ENCODE results near the gene LDLRAD3.
"Not testable (repeated sequence)": the region's sequence is repeated elsewhere in the genome, so short reads cannot be mapped to it uniquely, and the experiment has no call there.

Gene LDLRAD3

DNA sequence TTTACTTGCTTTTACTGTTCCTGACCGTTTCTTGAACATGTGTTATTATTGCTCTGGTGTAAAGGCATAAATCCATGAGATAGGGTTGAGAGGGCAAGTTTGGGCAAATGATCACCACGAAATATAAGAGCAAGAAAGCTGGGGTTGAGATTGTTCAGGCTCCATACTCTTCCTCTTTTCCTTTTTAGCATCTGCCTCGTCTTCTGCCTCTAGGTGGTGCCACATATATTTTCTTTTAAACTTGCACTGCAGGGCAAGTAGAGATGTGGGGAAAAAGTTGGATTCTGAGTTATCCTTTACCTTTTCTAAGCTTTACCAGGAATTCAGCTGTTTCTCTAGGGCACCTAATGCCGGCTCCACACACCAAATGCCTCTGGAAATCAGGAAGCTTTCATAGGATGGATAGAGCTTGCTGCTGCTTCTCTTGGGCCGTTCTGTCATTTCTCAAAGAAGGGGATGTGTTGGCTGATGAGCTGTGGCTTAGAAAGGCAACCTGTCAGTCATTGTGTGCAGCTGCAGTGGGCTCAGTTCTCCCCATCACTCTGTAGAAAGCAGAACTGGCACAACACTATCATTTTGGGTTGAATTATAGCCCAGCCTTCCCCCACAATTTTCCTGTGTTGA lies 98.2 kb downstream of the LDLRAD3 start:
- H3K4me1 Mint-ChIP-seq (ENCODE audit: low read depth): no peaks in the 10 kb centered on the region
- no peak overlapping the region for H3K27ac Mint-ChIP-seq
- H3K4me3 Mint-ChIP-seq: no peak overlapping the region
- peaks cover 6% of the 10 kb centered on the region for H3K27me3 Mint-ChIP-seq
- H3K36me3 Mint-ChIP-seq (ENCODE audit: low read depth): no peaks in the 10 kb centered on the region
- peaks cover 6% of the 10 kb centered on the region for H3K9me3 Mint-ChIP-seq

DNA sequence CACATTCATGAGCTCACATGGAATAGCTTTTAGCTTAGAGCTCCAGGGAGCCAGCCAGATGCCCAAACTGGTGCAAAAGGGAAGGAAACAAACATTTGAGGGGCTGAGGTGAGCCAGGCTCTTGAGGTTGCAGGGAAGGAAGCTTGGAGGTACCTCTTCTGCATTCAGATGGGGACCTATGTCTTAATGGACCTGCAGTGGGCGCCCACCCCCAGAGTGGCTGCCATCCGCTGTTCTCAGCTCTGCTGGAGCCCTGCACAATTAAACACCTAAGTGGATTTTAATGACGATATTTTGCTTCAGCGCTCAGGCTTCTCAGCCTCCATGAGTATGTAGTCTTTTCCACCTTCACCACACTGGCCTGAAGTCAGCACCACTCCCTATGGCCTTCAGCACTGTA lies 100.8 kb downstream of the LDLRAD3 start:
- Mint-ChIP-seq H3K9me3 (peaks cover 6% of the 10 kb centered on the region), H3K4me3 (no peak overlapping the region), H3K27me3 (peaks cover 9% of the 10 kb centered on the region), H3K36me3 (ENCODE audit: low read depth) (no peaks in the 10 kb centered on the region), H3K4me1 (ENCODE audit: low read depth) (no peaks in the 10 kb centered on the region), H3K27ac (no peak overlapping the region)

DNA sequence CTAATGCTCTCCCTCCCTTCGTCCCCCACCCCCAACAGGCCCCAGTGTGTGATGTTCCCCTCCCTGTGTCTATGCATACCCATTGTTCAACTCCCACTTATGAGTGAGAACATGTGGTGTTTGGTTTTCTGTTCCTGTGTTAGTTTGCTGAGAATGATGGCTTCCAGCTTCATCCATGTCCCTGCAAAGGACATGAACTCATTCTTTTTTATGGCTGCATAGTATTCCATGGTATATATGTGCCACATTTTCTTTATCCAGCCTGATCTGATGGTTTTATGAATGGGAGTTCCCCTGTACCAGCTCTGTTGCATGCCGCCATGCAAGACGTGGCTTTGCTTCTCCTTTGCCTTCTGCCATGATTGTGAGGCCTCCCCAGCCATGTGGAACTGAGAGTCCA lies 102.1 kb downstream of the LDLRAD3 start:
- not testable (repeated sequence) for H3K9me3 Mint-ChIP-seq; H3K27ac Mint-ChIP-seq; H3K27me3 Mint-ChIP-seq; H3K4me3 Mint-ChIP-seq; H3K36me3 Mint-ChIP-seq (ENCODE audit: low read depth); H3K4me1 Mint-ChIP-seq (ENCODE audit: low read depth)

DNA sequence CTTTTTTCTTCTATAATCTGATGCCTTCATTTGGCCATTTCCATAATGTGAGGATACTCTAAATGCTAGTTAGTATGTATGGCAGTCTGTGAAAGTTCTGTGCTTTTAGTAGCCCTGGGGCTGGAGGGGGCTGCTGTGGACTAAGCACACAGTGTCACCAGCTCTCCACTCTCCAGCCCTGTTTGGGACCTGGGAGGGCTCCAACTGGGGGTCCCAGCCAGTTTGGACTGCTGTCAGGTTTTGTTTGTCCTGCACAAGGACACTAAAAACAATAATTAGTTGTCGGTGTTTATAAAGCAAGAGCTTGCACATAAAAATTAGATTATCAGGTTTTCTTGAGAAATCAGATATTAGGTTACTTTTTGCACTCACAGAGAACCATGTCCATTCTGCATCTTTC lies 103.1 kb downstream of the LDLRAD3 start:
- H3K9me3 Mint-ChIP-seq: peaks cover 6% of the 10 kb centered on the region
- H3K4me3 Mint-ChIP-seq: no peak overlapping the region
- no peaks in the 10 kb centered on the region for H3K4me1 Mint-ChIP-seq (ENCODE audit: low read depth)
- peaks cover 8% of the 10 kb centered on the region for H3K27me3 Mint-ChIP-seq
- no peaks in the 10 kb centered on the region for H3K36me3 Mint-ChIP-seq (ENCODE audit: low read depth)
- no peak overlapping the region for H3K27ac Mint-ChIP-seq

GRCh38 chr11:36047344-36047743 lies 103.5 kb downstream of the LDLRAD3 start:
- H3K27me3 Mint-ChIP-seq: peaks cover 8% of the 10 kb centered on the region

DNA sequence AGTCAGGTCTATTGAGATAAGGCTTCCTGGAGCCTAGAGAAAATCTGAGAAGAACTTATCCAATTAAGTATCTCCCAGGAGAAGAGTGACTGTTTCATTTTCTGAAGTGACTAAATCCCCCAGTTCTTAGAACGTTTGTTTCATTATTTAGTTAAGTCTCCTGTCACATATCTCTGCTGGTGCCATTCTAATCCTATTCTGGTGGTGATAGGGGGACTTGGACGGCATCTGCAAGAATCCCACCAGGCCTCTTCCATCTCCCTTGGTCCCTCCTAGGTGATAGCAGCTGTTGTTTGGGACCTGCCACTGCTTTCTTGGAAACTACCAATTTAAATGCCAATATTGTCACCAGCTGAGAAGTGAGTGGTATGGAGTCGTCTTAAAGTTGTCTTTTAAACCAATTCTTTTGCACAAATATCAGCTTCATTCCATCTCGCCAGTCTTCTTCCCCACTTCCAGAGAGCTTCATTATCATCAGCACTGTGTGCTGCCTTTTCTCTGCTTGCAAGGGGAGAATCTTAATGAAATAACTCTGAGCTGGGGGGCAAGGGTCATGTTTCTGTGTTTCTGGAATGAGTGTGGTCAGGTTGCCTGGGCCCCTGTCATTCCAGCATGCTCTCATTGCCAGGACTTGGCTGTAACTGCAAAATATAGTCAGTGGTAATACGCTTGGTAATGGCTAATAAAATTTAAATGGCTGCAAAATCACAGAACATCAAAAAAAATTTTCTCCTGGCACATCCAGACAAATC lies 104.8 kb downstream of the LDLRAD3 start:
- H3K4me3 Mint-ChIP-seq: no peak overlapping the region
- peaks cover 12% of the 10 kb centered on the region for H3K27me3 Mint-ChIP-seq
- no peaks in the 10 kb centered on the region for H3K4me1 Mint-ChIP-seq (ENCODE audit: low read depth)
- no peaks in the 10 kb centered on the region for H3K36me3 Mint-ChIP-seq (ENCODE audit: low read depth)
- no peak overlapping the region for H3K27ac Mint-ChIP-seq
- H3K9me3 Mint-ChIP-seq: peaks cover 6% of the 10 kb centered on the region

More at GRCh38 chr11:36047344-36047743, 103.5 kb downstream of the LDLRAD3 start:
- no peak overlapping the region for H3K27ac Mint-ChIP-seq
- H3K4me3 Mint-ChIP-seq: no peak overlapping the region
- H3K9me3 Mint-ChIP-seq: peaks cover 6% of the 10 kb centered on the region
- no peaks in the 10 kb centered on the region for H3K36me3 Mint-ChIP-seq (ENCODE audit: low read depth)
- H3K4me1 Mint-ChIP-seq (ENCODE audit: low read depth): no peaks in the 10 kb centered on the region

DNA sequence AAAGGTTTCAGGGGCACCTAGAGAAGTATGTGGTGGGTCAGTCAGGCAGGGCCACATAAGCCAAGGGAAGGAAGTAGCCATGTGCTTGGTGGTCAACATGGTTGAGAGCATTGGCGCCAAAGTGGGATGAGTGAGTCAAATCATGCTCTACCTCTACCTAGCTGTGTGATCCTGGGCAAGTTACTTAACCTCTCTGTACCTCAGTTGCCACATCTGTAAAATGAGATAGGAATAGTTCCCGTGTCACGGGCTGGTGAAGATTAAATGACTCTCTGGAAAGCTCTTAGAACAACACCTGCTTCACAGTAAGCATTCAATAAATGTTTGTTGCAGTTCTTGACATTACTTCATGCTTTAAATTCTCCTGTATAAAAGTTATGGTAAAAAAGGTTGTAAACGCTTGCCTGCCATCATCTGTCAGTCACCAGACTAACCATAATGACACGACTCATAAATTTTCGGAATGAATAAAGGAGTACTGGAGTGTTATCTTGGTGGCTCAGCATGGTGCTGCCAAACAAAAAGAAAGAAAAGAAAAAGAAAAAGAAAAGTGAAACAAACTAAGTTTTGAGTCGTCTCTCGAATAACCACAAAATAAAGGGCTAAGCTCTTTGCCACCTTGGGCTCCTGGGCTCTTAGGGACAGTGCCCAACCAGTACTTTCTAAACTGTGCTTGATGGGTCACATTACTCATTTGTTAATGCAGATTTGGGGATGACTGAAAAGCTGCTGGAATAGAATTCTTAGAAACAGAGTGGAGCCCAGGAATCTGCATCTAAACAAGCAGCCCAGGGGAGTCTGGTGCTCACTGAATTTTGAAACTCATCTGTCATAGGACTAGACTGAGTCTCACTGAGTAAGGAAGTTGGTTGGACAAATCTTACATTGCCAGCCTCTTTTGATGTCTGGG lies 107.6 kb downstream of the LDLRAD3 start:
- no peaks in the 10 kb centered on the region for H3K4me1 Mint-ChIP-seq (ENCODE audit: low read depth)
- no peak overlapping the region for H3K27ac Mint-ChIP-seq
- no peak overlapping the region for H3K4me3 Mint-ChIP-seq
- H3K36me3 Mint-ChIP-seq (ENCODE audit: low read depth): no peaks in the 10 kb centered on the region
- H3K9me3 Mint-ChIP-seq: peaks cover 7% of the 10 kb centered on the region
- peaks cover 12% of the 10 kb centered on the region for H3K27me3 Mint-ChIP-seq

- peaks cover 6% of the 10 kb centered on the region for H3K9me3 Mint-ChIP-seq
- H3K36me3 Mint-ChIP-seq (ENCODE audit: low read depth): no peaks in the 10 kb centered on the region
- H3K27ac Mint-ChIP-seq: no peak overlapping the region
- peaks cover 15% of the 10 kb centered on the region for H3K27me3 Mint-ChIP-seq
- H3K4me1 Mint-ChIP-seq (ENCODE audit: low read depth): no peaks in the 10 kb centered on the region
- H3K4me3 Mint-ChIP-seq: no peak overlapping the region
These were observed 109.4 kb downstream of the LDLRAD3 start for GRCh38 chr11:36053281-36053680.

DNA sequence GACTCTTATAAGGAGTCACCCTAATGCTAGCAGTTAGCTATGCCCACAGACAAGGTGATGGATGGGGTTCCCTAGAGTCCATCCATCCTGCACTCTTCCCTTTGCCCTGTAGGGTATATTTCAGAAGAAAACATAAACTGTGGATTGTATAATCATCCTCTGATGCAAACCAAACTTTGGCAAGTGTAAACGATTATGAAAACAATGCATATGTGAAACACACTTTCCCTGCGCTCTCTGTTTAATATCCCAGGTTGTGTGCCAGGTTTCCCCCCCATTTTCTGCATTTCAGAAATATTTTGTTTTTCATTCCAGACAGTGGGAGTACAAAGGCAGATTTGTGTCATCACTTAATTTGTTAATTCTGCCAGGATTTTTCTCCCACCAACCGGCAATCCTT lies 110.0 kb downstream of the LDLRAD3 start:
- Mint-ChIP-seq H3K27me3 (peaks cover 15% of the 10 kb centered on the region), H3K9me3 (peaks cover 6% of the 10 kb centered on the region), H3K4me1 (ENCODE audit: low read depth) (no peaks in the 10 kb centered on the region), H3K4me3 (no peak overlapping the region), H3K36me3 (ENCODE audit: low read depth) (no peaks in the 10 kb centered on the region), H3K27ac (no peak overlapping the region)

- Mint-ChIP-seq H3K9me3 (peaks cover 8% of the 10 kb centered on the region), H3K4me1 (ENCODE audit: low read depth) (no peaks in the 10 kb centered on the region), H3K36me3 (ENCODE audit: low read depth) (no peaks in the 10 kb centered on the region), H3K4me3 (no peak overlapping the region), H3K27me3 (peaks cover 16% of the 10 kb centered on the region), H3K27ac (no peak overlapping the region)
These were observed 110.8 kb downstream of the LDLRAD3 start for GRCh38 chr11:36054628-36055027.

DNA sequence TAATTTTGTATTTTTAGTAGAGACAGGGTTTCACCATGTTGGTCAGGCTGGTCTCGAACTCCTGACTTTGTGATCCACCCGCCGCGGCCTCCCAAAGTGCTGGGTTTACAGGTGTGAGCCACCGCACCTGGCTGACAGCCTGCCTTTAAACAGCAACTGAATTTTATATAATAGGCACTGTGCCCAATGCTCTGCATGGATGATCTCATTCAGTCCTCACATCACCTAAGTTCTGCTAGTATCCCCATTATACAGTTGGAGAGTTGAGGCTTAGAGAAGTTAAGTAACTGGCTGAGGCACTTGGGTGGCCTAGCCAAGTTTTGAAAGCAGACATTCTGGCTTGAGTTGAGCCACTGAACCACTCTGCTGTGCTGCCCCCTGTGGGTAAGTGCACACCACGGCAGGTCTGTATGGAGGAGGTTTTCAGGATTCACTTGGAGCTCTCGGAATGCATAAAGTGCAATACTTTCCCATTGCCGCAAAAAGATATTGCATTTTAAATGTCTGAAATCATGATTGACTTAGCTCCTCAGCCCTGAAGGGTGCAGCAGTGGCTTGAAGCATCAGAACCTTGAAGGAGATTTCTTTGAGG lies 112.4 kb downstream of the LDLRAD3 start:
- Mint-ChIP-seq H3K9me3 (peaks cover 10% of the 10 kb centered on the region), H3K4me1 (ENCODE audit: low read depth) (no peaks in the 10 kb centered on the region), H3K27ac (no peak overlapping the region)

DNA sequence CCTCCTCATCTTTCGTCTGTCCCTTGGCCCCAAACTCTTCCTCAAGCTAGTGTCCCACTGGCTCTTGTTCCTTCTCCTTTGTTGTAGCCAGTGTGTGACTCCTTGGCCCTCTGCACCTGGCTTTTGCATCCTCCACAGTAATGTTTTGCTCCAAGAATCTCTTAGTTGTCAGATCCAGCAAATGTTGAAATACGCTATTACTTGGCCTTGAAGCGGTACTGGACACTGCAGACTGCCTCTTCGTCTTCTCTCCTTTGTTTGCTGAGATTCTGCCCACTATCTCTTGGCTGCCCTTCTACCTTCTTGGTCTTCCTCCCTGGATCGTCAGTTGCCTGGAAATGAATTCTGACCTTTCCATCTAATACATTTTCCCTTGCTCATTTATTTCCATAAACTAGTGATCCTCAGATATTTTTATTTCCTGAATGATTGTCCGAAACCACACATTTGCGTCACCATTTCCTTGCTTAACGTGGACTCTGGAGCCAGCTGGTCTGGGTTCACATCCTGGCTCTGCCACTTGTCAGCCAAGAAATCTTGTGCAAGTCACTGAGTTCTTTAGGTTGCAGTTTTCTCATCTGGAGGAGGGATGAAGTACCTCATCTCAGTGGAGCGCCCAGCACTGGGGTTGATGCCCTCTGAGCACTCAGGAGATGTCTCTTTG lies 113.6 kb downstream of the LDLRAD3 start:
- Mint-ChIP-seq H3K36me3 (ENCODE audit: low read depth) (no peaks in the 10 kb centered on the region), H3K4me1 (ENCODE audit: low read depth) (no peaks in the 10 kb centered on the region), H3K27me3 (peaks cover 14% of the 10 kb centered on the region), H3K9me3 (peaks cover 10% of the 10 kb centered on the region), H3K4me3 (no peak overlapping the region), H3K27ac (no peak overlapping the region)

More for the DNA sequence above, 112.4 kb downstream of the LDLRAD3 start:
- H3K27me3 Mint-ChIP-seq: peaks cover 14% of the 10 kb centered on the region
- no peak overlapping the region for H3K4me3 Mint-ChIP-seq
- H3K36me3 Mint-ChIP-seq (ENCODE audit: low read depth): no peaks in the 10 kb centered on the region

DNA sequence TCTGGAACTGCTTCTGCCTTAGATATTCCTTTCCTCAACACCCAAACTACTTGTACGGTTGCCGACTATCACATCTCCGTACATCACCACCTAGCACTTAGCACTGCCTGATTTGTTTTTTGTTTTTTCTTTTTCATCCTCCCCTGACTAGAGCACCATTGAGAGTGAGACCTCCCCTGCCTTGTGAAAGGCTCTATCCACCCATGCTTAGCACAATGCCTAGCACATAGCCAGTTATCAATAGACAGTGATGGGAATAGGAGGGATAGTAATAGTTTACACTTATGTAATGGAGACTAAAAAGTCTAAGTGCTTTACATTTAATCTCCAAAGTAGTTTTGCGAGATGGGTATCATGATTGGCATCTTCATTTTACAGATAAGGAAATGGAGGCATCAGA lies 115.8 kb downstream of the LDLRAD3 start:
- H3K27ac Mint-ChIP-seq: no peak overlapping the region
- no peaks in the 10 kb centered on the region for H3K4me1 Mint-ChIP-seq (ENCODE audit: low read depth)
- H3K36me3 Mint-ChIP-seq (ENCODE audit: low read depth): no peaks in the 10 kb centered on the region
- H3K27me3 Mint-ChIP-seq: peaks cover 11% of the 10 kb centered on the region
- no peak overlapping the region for H3K4me3 Mint-ChIP-seq
- H3K9me3 Mint-ChIP-seq: peaks cover 7% of the 10 kb centered on the region

DNA sequence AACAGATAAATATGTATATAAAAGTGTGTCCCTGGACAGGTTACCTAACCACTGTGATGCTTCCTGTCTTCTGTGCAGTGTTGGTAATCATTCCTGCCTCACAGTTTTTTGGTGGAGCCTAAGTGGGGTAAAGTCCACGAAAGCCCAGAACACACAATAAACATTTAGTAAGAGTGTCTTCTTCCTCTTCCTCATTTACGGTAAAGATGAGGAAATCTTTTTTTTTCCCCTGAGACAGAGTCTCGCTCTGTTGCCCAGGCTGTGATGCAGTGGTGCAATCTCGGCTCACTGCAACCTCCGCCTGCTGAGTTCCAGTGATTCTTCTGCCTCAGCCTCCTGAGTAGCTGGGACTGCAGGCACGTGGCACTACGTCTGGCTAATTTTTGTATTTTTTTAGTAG lies 117.1 kb downstream of the LDLRAD3 start:
- H3K27me3 Mint-ChIP-seq: peaks cover 14% of the 10 kb centered on the region
- H3K27ac Mint-ChIP-seq: no peak overlapping the region
- peaks cover 4% of the 10 kb centered on the region for H3K9me3 Mint-ChIP-seq
- H3K36me3 Mint-ChIP-seq (ENCODE audit: low read depth): no peaks in the 10 kb centered on the region
- no peaks in the 10 kb centered on the region for H3K4me1 Mint-ChIP-seq (ENCODE audit: low read depth)
- H3K4me3 Mint-ChIP-seq: no peak overlapping the region

Measured in stimulated activated naive CD8-positive, alpha-beta T cell treated with anti-CD3 and anti-CD28 coated beads, Interleukin-15, Interleukin-2, amounts not matched to agents 100 ng/mL and 50 ng/mL, for 24 hours (primary cell).